Endothelial cell of umbilical vein (primary cell): ENCODE results near the gene JPH2. TPM values are rescaled to one million over a fixed set of nuclear protein-coding genes. Genes with fewer than 3 reads are reported as not detected.

Source experiments
- BruUV-seq: library from RNA; stranded (reverse); fragments of 400-500 nt; replicated peaks from 2 replicates; lab custom pipeline; 2021; lab: Mats Ljungman, UMichigan
- CTCF ChIA-PET: fragments of 300-600, 350-600 bp; sonication (Branson Sonifier 250); formaldehyde crosslinking; loops from one replicate; lab custom pipeline; 2021; ENCODE audit warnings: antibody characterized with exemption, inconsistent platforms; lab: Charles Lee
- POLR2A ChIA-PET: fragments of 300-600, 350-600 bp; sonication (Branson Sonifier 250); formaldehyde crosslinking; loops from one replicate; lab custom pipeline; 2021; ENCODE audit warnings: antibody characterized with exemption, inconsistent platforms; lab: Charles Lee
- DNase-seq: peaks from one replicate; pipeline ENCODE4 v3.0.0-alpha.2; 2011; ENCODE audit warnings: low read depth, low spot score
- FAIRE-seq: peaks from 2 replicates; lab custom pipeline; 2011; peaks lifted over from hg19 to GRCh38; lab: Jason Lieb, UNC
- H2AFZ ChIP-seq: 2 replicates; pipeline ENCODE4 v1.6.0; 2012; ENCODE audit warnings: low read depth, low read length, control low read depth, inconsistent platforms
- H3K27ac ChIP-seq: 2 replicates; pipeline ENCODE4 v1.5.1; 2011; ENCODE audit warnings: low read depth, mild to moderate bottlenecking, control low read depth, low read length, moderate library complexity; ENCODE audit not compliant: insufficient read depth
- H3K27me3 ChIP-seq, 2 experiments: 2 replicates each; pipeline versions ENCODE4 v1.6.0 to v1.6.1; 2011; ENCODE audit warnings: low read length in 2 of 2, mixed read lengths in 1 of 2; ENCODE audit not compliant: control insufficient read depth in 2 of 2, insufficient read depth in 2 of 2
- H3K36me3 ChIP-seq, 2 experiments: 2 replicates in 1 of 2; 3 replicates in 1 of 2; pipeline ENCODE4 v1.5.1; 2011; ENCODE audit warnings: low read length in 2 of 2, mild to moderate bottlenecking in 1 of 2, moderate library complexity in 1 of 2; ENCODE audit not compliant: control insufficient read depth in 2 of 2, insufficient read depth in 2 of 2; ENCODE audit errors: extremely low read depth in 1 of 2
- H3K4me1 ChIP-seq: 3 replicates; pipeline ENCODE4 v1.5.1; 2011; ENCODE audit warnings: mild to moderate bottlenecking, low read length; ENCODE audit not compliant: control insufficient read depth, insufficient read depth; ENCODE audit errors: extremely low read depth
- H3K4me2 ChIP-seq: 2 replicates; pipeline ENCODE4 v1.6.1; 2011; ENCODE audit warnings: low read length, control low read depth, mixed read lengths; ENCODE audit not compliant: insufficient read depth
- H3K4me3 ChIP-seq, 3 experiments: fragments of 200-600 bp in 1 of 3; sonication (generic), shearing (Covaris generic) in 1 of 3; replicated peaks in 1 of 3; 2 replicates each; pipeline ENCODE4 v1.5.1; 2011 to 2016; ENCODE audit warnings: control low read depth in 3 of 3, low read length in 3 of 3, mild to moderate bottlenecking in 2 of 3, inconsistent platforms in 1 of 3, low read depth in 1 of 3, moderate library complexity in 1 of 3; ENCODE audit not compliant: insufficient read depth in 1 of 3
- H3K79me2 ChIP-seq: 2 replicates; pipeline ENCODE4 v1.6.0; 2012; ENCODE audit warnings: low read length, inconsistent platforms; ENCODE audit not compliant: control insufficient read depth, insufficient read depth
- H3K9ac ChIP-seq: replicated peaks from 2 replicates; pipeline ENCODE3; 2011; ENCODE audit warnings: low read length, control low read depth; ENCODE audit not compliant: insufficient read depth; ENCODE audit errors: extremely low read depth
- H3K9me1 ChIP-seq: replicated peaks from 3 replicates; pipeline ENCODE4 v1.6.0; 2011; ENCODE audit warnings: mild to moderate bottlenecking, low read length; ENCODE audit not compliant: control insufficient read depth, insufficient read depth; ENCODE audit errors: extremely low read depth
- H3K9me3 ChIP-seq: replicated peaks from 2 replicates; pipeline ENCODE4 v1.5.1; 2012; ENCODE audit warnings: low read length, inconsistent platforms; ENCODE audit not compliant: control insufficient read depth, insufficient read depth
- H4K20me1 ChIP-seq: replicated peaks from 2 replicates; pipeline ENCODE3; 2011; ENCODE audit warnings: mild to moderate bottlenecking, low read length; ENCODE audit not compliant: control insufficient read depth, insufficient read depth; ENCODE audit errors: extremely low read depth
- EZH2 ChIP-seq: IDR thresholded peaks from 2 replicates; pipeline ENCODE4 v1.6.1; 2012; ENCODE audit warnings: borderline replicate concordance, low read depth, mild to moderate bottlenecking, moderate library complexity, low read length, inconsistent platforms; ENCODE audit not compliant: severe bottlenecking
- FOS ChIP-seq: IDR thresholded peaks from 2 replicates; pipeline ENCODE4 v1.6.1; 2011; ENCODE audit warnings: mild to moderate bottlenecking, low read length, moderate library complexity, borderline replicate concordance; ENCODE audit not compliant: insufficient read depth
- GATA2 ChIP-seq: IDR thresholded peaks from 2 replicates; pipeline ENCODE4 v1.7.0; 2011; ENCODE audit warnings: low read depth, mild to moderate bottlenecking, moderate library complexity, mixed read lengths, low read length; ENCODE audit not compliant: insufficient read length, insufficient read depth
- JUN ChIP-seq: IDR thresholded peaks from 2 replicates; pipeline ENCODE4 v1.6.1; 2011; ENCODE audit warnings: borderline replicate concordance, low read depth; ENCODE audit not compliant: insufficient read length, insufficient read depth
- MYC ChIP-seq: IDR thresholded peaks from one replicate; pipeline ENCODE4 v1.6.1; 2011; ENCODE audit warnings: mild to moderate bottlenecking, low read depth, low read length
- POLR2A ChIP-seq: IDR thresholded peaks from 2 replicates; pipeline ENCODE4 v1.6.1; 2012; ENCODE audit warnings: low read depth, mild to moderate bottlenecking, control low read depth, low read length
- POLR2AphosphoS5 ChIP-seq: IDR thresholded peaks from 2 replicates; pipeline ENCODE4 v1.6.1; 2012; ENCODE audit warnings: low read depth, mild to moderate bottlenecking, control low read depth, low read length, moderate library complexity; ENCODE audit not compliant: insufficient read depth
- dilution Hi-C: fragments of 300-500 bp; cut with MboI; formaldehyde crosslinking; loops from one replicate; pipeline ENCODE4 v1.15.0; 2019; ENCODE audit warnings: low sequenced_read_pairs; ENCODE audit not compliant: extremely low pct_ligation_motif_present
- intact Hi-C: fragments of 100-400 bp; cut with micrococcal nuclease; formaldehyde crosslinking; loops from one replicate; pipeline ENCODE4 v1.10.0; 2022
- polyA plus RNA-seq, 4 experiments: library from polyadenylated mRNA; depleted of rRNA in 3 of 4; stranded (reverse) in 3 of 4; unstranded in 1 of 4; fragments of >200 nt; gene quantifications; 2 replicates each; pipeline versions ENCODE4 v1.2.1 to v1.2.3, GENCODE V29; 2011 to 2012; ENCODE audit warnings: missing spikeins in 1 of 4
- total RNA-seq: library from RNA; stranded (reverse); gene quantifications from 2 replicates; pipeline ENCODE4 v1.2.3, GENCODE V29; 2021
- TF ChIP-seq, protein P1 (sequence below): IDR thresholded peaks from 2 replicates; pipeline ENCODE4 v1.6.1; 2011; ENCODE audit not compliant: insufficient read depth, insufficient read length
- TF ChIP-seq, protein P2 (sequence below), 2 donors: IDR thresholded peaks; 1 replicate in 1 of 2; 2 replicates in 1 of 2; pipeline ENCODE4 v1.5.1; 2011; ENCODE audit warnings: low read length in 2 of 2, mild to moderate bottlenecking in 2 of 2, moderate library complexity in 2 of 2, control low read depth in 1 of 2, inconsistent platforms in 1 of 2, low read depth in 1 of 2; ENCODE audit not compliant: insufficient read depth in 1 of 2; ENCODE audit errors: extremely low read depth in 1 of 2

Gene JPH2
- total and polyA plus RNA-seq, 2 donors (not counting 3 experiments of a cell fraction or from before 2014, with no cell fraction given): not detected

DNA sequence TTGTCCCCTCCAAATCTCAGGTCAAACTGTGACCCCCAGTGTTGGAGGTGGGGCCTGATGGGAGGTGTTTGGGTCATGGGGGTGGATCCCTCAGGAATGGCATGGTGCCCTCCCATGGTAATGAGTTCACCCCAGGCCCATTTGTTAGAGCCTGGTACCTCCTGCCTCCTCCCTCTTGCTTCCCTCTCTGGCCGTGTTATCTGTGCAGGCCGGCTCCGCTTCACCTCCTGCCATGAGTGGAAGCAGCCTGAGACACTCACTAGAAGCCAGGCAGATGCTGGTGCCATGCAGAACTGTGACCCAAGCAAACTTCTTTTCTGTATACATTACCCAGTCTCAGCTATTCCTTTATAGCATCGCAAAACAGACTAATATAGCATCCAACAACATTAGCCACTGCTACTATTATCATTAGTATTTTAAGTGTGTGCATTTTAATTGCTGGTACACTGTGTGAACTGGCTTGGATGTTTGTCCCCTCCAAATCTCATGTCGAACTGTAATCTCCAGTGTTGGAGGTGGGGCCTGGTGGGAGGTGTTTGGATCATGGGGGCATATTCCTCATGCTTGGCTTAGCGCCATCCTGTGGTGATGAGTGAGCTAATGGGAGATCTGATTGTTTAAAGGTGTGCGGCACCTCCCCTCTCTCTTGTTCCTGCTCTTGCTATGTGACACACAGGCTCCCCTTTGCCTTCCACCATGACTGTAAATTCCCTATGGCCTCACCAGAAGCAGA is 35.8 kb upstream of the JPH2 start:
- DNase-seq (no peak), FAIRE-seq (no peak)
- Histone ChIP-seq H3K36me3 (no peaks in the 10 kb centered on the region), H3K9me1 (no peaks in the 10 kb centered on the region), H3K4me2 (no peak overlapping the region), H4K20me1 (no peaks in the 10 kb centered on the region), H3K9me3 (no peaks in the 10 kb centered on the region), H2AFZ (no peak overlapping the region), H3K4me3 (no peak overlapping the region), H3K4me1 (no peaks in the 10 kb centered on the region), H3K27ac (no peak overlapping the region), H3K27me3 (no peaks in the 10 kb centered on the region), H3K79me2 (no peaks in the 10 kb centered on the region), H3K9ac (no peak overlapping the region)
- intact Hi-C loops (no loop called here), dilution Hi-C loops (no loop called here)
- no TSS peak for BruUV-seq
- ChIA-PET POLR2A (no interaction called here), CTCF (no interaction called here)
- no peak for TF ChIP-seq POLR2AphosphoS5
- TF ChIP-seq JUN: no peak
- TF ChIP-seq, protein P1, sequence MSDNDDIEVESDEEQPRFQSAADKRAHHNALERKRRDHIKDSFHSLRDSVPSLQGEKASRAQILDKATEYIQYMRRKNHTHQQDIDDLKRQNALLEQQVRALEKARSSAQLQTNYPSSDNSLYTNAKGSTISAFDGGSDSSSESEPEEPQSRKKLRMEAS: no peak
- TF ChIP-seq GATA2: no peak

DNA sequence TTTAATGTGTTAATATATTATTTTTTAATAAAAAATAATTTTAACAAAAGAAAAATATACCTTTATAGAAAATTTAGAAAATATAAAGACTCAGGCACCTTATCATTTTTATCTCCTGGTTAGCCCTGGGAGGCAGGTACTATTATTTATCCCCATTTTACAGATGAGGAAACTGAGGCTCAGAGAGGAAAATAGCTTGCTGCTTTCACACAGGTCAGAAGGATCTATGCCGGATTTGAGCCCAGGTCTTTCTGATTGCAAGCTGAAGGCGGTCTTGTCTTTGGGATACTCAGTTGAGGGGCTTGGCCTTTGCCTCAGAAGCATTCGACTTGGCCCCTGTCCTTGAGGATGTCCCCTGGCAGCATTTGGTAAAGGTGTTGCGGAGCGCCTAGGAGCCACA is 35.0 kb upstream of the JPH2 start:
- dilution Hi-C loops (no loop called here), intact Hi-C loops (no loop called here)
- TF ChIP-seq POLR2AphosphoS5: no peak
- TF ChIP-seq FOS: no peak
- no peak for TF ChIP-seq EZH2
- TF ChIP-seq, protein P1: no peak
- no peak for TF ChIP-seq POLR2A
- TF ChIP-seq GATA2: no peak
- TF ChIP-seq, protein P2, sequence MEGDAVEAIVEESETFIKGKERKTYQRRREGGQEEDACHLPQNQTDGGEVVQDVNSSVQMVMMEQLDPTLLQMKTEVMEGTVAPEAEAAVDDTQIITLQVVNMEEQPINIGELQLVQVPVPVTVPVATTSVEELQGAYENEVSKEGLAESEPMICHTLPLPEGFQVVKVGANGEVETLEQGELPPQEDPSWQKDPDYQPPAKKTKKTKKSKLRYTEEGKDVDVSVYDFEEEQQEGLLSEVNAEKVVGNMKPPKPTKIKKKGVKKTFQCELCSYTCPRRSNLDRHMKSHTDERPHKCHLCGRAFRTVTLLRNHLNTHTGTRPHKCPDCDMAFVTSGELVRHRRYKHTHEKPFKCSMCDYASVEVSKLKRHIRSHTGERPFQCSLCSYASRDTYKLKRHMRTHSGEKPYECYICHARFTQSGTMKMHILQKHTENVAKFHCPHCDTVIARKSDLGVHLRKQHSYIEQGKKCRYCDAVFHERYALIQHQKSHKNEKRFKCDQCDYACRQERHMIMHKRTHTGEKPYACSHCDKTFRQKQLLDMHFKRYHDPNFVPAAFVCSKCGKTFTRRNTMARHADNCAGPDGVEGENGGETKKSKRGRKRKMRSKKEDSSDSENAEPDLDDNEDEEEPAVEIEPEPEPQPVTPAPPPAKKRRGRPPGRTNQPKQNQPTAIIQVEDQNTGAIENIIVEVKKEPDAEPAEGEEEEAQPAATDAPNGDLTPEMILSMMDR (IDR thresholded peaks at IDR 0.05; ENCODE audit: extremely low read depth in 1 of 2, insufficient read depth in 1 of 2, low read depth in 1 of 2, low read length in 2 of 2): no peak
- TF ChIP-seq MYC: no peak
- no peak for TF ChIP-seq JUN
- H3K4me1 ChIP-seq: no peaks in the 10 kb centered on the region
- no peaks in the 10 kb centered on the region for H3K9me1 ChIP-seq
- no peaks in the 10 kb centered on the region for H3K9me3 ChIP-seq
- no peaks in the 10 kb centered on the region for H4K20me1 ChIP-seq
- no peak for FAIRE-seq
- no peak overlapping the region for H3K27ac ChIP-seq
- CTCF ChIA-PET: interaction anchor here (1.1 to 1.3 kb wide), 2 partner anchors 8 to 89 kb away, joined by 3 read pairs; partner anchors contain the start of gene FITM2
- no peak for DNase-seq
- no peak overlapping the region for H2AFZ ChIP-seq
- BruUV-seq: no TSS peak
- H3K79me2 ChIP-seq: no peaks in the 10 kb centered on the region
- H3K36me3 ChIP-seq: no peaks in the 10 kb centered on the region
- no peak overlapping the region for H3K4me2 ChIP-seq
- POLR2A ChIA-PET: no interaction called here
- no peaks in the 10 kb centered on the region for H3K27me3 ChIP-seq
- H3K4me3 ChIP-seq: no peak overlapping the region
- no peak overlapping the region for H3K9ac ChIP-seq
